HEK293 (cell line): ENCODE results near the gene RBM26.
A peak's percentile ranks its signal among the peaks of the same experiment; 100 is the strongest.

Experiments used
- CTCF ChIA-PET: fragments of 350-600 bp; formaldehyde crosslinking; extraction: SDS; loops from one replicate; lab custom pipeline; 2021; ENCODE audit warnings: antibody characterized with exemption; lab: Yijun Ruan, JAX
- POLR2A ChIA-PET: fragments of 300-600 bp; formaldehyde crosslinking; extraction: SDS; loops from one replicate; lab custom pipeline; 2020; ENCODE audit warnings: antibody characterized with exemption, inconsistent platforms; lab: Yijun Ruan, JAX
- H3K27ac ChIP-seq: fragments of 200-500 bp; sonication (Bioruptor generic); 2 replicates; pipeline ENCODE4 v1.5.1; 2014; ENCODE audit warnings: low read depth, low read length, control low read depth, inconsistent platforms; ENCODE audit errors: extremely low read depth
- H3K36me3 ChIP-seq, 2 experiments: fragments of 200-500 bp in 1 of 2; sonication (Bioruptor generic) in 1 of 2; 1 replicate in 1 of 2; 2 replicates in 1 of 2; pipeline ENCODE4 v1.5.1; 2014 to 2017; ENCODE audit warnings: inconsistent platforms in 2 of 2, low read length in 2 of 2; ENCODE audit not compliant: control insufficient read depth in 2 of 2, insufficient read depth in 1 of 2
- H3K4me1 ChIP-seq: fragments of 200-500 bp; sonication (Bioruptor generic); 2 replicates; pipeline ENCODE4 v1.5.1; 2014; ENCODE audit warnings: mild to moderate bottlenecking, low read length, inconsistent platforms; ENCODE audit not compliant: control insufficient read depth, insufficient read depth
- H3K4me3 ChIP-seq: 2 replicates; pipeline ENCODE4 v1.5.1; 2011; ENCODE audit warnings: low read depth, mild to moderate bottlenecking, control low read depth, low read length, moderate library complexity
- H3K9me3 ChIP-seq: fragments of 200-500 bp; sonication (Bioruptor generic); 2 replicates; pipeline ENCODE4 v1.5.1; 2014; ENCODE audit warnings: low read depth, low read length, inconsistent platforms; ENCODE audit not compliant: control insufficient read depth, insufficient read depth
- REPIN1 ChIP-seq: fragments of 450-650 bp; formaldehyde crosslinking; IDR thresholded peaks from 2 replicates; pipeline ENCODE4 v1.5.1; 2017; ENCODE audit warnings: missing biosample characterization, missing genetic modification characterization, low read depth
- WT1 ChIP-seq: fragments of 450-650 bp; formaldehyde crosslinking; IDR thresholded peaks from 2 replicates; pipeline ENCODE4 v1.5.1; 2016; ENCODE audit warnings: missing biosample characterization, missing genetic modification characterization
- YY2 ChIP-seq: fragments of 450-650 bp; formaldehyde crosslinking; IDR thresholded peaks from 2 replicates; pipeline ENCODE4 v1.5.1; 2016; ENCODE audit warnings: missing biosample characterization, missing genetic modification characterization
- ZBTB7A ChIP-seq: fragments of 450-650 bp; formaldehyde crosslinking; IDR thresholded peaks from 2 replicates; pipeline ENCODE4 v1.5.1; 2016; ENCODE audit warnings: low read depth, missing biosample characterization, missing genetic modification characterization
- ZNF133 ChIP-seq: fragments of 450-650 bp; formaldehyde crosslinking; IDR thresholded peaks from 2 replicates; pipeline ENCODE4 v1.5.1; 2016; ENCODE audit warnings: missing biosample characterization, missing genetic modification characterization
- ZNF169 ChIP-seq: fragments of 450-650 bp; formaldehyde crosslinking; IDR thresholded peaks from 2 replicates; pipeline ENCODE4 v1.5.1; 2016; ENCODE audit warnings: missing biosample characterization, missing genetic modification characterization
- ZNF24 ChIP-seq: fragments of 450-650 bp; formaldehyde crosslinking; IDR thresholded peaks from 2 replicates; pipeline ENCODE4 v1.5.1; 2016; ENCODE audit warnings: missing biosample characterization, missing genetic modification characterization
- ZNF423 ChIP-seq: fragments of 450-650 bp; formaldehyde crosslinking; IDR thresholded peaks from 2 replicates; pipeline ENCODE4 v1.5.1; 2016; ENCODE audit warnings: missing biosample characterization, missing genetic modification characterization
- ZNF501 ChIP-seq: fragments of 450-650 bp; formaldehyde crosslinking; IDR thresholded peaks from 2 replicates; pipeline ENCODE4 v1.5.1; 2016; ENCODE audit warnings: missing biosample characterization, missing genetic modification characterization
- ZNF544 ChIP-seq: fragments of 450-650 bp; formaldehyde crosslinking; IDR thresholded peaks from 2 replicates; pipeline ENCODE4 v1.5.0; 2017; ENCODE audit warnings: missing biosample characterization, missing genetic modification characterization
- ZNF610 ChIP-seq: fragments of 450-650 bp; formaldehyde crosslinking; IDR thresholded peaks from 2 replicates; pipeline ENCODE4 v1.5.1; 2016; ENCODE audit warnings: missing biosample characterization, missing genetic modification characterization, borderline replicate concordance
- ZNF654 ChIP-seq: fragments of 450-650 bp; formaldehyde crosslinking; IDR thresholded peaks from 2 replicates; pipeline ENCODE4 v1.5.1; 2016; ENCODE audit warnings: low read depth, missing biosample characterization, missing genetic modification characterization
- ZNF76 ChIP-seq: fragments of 450-650 bp; formaldehyde crosslinking; IDR thresholded peaks from 2 replicates; pipeline ENCODE4; 2016; ENCODE audit warnings: low read depth, missing biosample characterization, missing genetic modification characterization, borderline replicate concordance
- ZNF830 ChIP-seq: fragments of 450-650 bp; IDR thresholded peaks from 2 replicates; pipeline ENCODE4 v1.5.0; 2018; ENCODE audit warnings: missing biosample characterization, missing genetic modification characterization, low read depth, mild to moderate bottlenecking, moderate library complexity
- TF ChIP-seq, protein P1 (sequence below): fragments of 450-650 bp; formaldehyde crosslinking; IDR thresholded peaks from 2 replicates; pipeline ENCODE4 v1.5.1; 2016; ENCODE audit warnings: missing biosample characterization, missing genetic modification characterization, low read depth
- TF ChIP-seq, protein P2 (sequence below): fragments of 450-650 bp; formaldehyde crosslinking; IDR thresholded peaks from 2 replicates; pipeline ENCODE4 v1.5.1; 2016; ENCODE audit warnings: missing biosample characterization, missing genetic modification characterization
- TF ChIP-seq, protein P3 (sequence below): fragments of 450-650 bp; formaldehyde crosslinking; IDR thresholded peaks from 2 replicates; pipeline ENCODE4 v1.5.1; 2017; ENCODE audit warnings: missing biosample characterization, missing genetic modification characterization
- TF ChIP-seq, protein P4 (sequence below): fragments of 450-650 bp; formaldehyde crosslinking; IDR thresholded peaks from 2 replicates; pipeline ENCODE4 v1.5.1; 2016; ENCODE audit warnings: missing biosample characterization, missing genetic modification characterization

The RBM26 gene

DNA sequence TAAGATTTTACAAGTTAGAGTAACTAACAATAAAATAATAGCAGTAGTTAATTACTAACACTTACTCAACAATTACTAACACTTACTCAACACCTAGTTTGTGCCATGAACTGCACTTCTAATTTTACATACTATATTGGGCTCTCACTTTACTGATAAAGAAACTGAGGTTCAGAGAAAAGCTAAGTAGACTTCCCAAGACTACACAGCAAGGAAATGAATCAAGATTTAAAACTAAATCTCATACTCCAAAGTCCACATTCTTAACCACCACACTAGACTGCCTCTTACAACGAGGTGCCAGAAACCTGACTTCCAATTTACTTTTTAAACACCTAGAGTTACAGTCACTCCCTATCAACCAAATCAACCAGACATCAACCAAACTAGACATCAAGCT is 25.1 kb downstream of the RBM26 start:
- Histone ChIP-seq H3K4me1 (no peaks in the 10 kb centered on the region), H3K36me3 (peaks cover 0 to 30% of the 10 kb centered on the region in 2 experiments; a peak in 2 of 3 replicates), H3K27ac (no peak overlapping the region), H3K4me3 (no peak overlapping the region), H3K9me3 (no peaks in the 10 kb centered on the region)
- ChIA-PET CTCF (interaction anchor here (3.6 kb wide), 1 partner anchor 10 kb away, joined by 16 read pairs; no protein-coding TSS in a partner anchor), POLR2A (no interaction called here)
- TF ChIP-seq ZNF501 (tag by site-specific recombination): no peak
- no peak for TF ChIP-seq ZNF544 (tag by site-specific recombination)
- TF ChIP-seq ZNF423: no peak
- TF ChIP-seq, protein P1, sequence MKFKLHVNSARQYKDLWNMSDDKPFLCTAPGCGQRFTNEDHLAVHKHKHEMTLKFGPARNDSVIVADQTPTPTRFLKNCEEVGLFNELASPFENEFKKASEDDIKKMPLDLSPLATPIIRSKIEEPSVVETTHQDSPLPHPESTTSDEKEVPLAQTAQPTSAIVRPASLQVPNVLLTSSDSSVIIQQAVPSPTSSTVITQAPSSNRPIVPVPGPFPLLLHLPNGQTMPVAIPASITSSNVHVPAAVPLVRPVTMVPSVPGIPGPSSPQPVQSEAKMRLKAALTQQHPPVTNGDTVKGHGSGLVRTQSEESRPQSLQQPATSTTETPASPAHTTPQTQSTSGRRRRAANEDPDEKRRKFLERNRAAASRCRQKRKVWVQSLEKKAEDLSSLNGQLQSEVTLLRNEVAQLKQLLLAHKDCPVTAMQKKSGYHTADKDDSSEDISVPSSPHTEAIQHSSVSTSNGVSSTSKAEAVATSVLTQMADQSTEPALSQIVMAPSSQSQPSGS (tag by site-specific recombination): no peak
- TF ChIP-seq, protein P2, sequence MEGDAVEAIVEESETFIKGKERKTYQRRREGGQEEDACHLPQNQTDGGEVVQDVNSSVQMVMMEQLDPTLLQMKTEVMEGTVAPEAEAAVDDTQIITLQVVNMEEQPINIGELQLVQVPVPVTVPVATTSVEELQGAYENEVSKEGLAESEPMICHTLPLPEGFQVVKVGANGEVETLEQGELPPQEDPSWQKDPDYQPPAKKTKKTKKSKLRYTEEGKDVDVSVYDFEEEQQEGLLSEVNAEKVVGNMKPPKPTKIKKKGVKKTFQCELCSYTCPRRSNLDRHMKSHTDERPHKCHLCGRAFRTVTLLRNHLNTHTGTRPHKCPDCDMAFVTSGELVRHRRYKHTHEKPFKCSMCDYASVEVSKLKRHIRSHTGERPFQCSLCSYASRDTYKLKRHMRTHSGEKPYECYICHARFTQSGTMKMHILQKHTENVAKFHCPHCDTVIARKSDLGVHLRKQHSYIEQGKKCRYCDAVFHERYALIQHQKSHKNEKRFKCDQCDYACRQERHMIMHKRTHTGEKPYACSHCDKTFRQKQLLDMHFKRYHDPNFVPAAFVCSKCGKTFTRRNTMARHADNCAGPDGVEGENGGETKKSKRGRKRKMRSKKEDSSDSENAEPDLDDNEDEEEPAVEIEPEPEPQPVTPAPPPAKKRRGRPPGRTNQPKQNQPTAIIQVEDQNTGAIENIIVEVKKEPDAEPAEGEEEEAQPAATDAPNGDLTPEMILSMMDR (tag by site-specific recombination): no peak
- no peak for TF ChIP-seq YY2 (tag by site-specific recombination)
- no peak for TF ChIP-seq ZNF654 (tag by site-specific recombination)
- no peak for TF ChIP-seq ZNF76 (tag by site-specific recombination)
- TF ChIP-seq REPIN1 (tag by site-specific recombination): no peak
- no peak for TF ChIP-seq ZNF830 (tag by site-specific recombination)
- no peak for TF ChIP-seq ZNF24 (tag by site-specific recombination)
- no peak for TF ChIP-seq ZNF610
- TF ChIP-seq, protein P3, sequence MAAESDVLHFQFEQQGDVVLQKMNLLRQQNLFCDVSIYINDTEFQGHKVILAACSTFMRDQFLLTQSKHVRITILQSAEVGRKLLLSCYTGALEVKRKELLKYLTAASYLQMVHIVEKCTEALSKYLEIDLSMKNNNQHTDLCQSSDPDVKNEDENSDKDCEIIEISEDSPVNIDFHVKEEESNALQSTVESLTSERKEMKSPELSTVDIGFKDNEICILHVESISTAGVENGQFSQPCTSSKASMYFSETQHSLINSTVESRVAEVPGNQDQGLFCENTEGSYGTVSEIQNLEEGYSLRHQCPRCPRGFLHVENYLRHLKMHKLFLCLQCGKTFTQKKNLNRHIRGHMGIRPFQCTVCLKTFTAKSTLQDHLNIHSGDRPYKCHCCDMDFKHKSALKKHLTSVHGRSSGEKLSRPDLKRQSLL (tag by site-specific recombination): no peak

DNA sequence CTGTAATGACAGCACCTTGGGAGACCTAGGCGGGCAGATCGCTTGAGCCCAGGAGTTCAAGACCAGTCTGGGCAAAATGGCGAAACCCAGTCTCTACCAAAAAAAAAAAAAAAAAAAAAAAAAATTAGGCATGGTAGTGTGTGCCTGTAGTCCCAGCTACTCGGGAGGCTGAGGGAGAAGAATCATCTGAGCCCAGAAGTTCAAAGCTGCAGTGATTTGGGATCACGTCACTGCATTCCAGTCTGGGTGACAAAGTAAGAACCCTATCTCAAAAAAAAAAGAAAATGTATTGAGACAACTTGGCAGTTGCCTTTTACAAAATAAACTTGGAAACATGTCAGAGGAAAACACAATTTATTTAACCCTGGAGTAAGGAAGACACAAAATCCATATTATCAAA is 26.8 kb downstream of the RBM26 start:
- Histone ChIP-seq H3K27ac (no peak overlapping the region), H3K4me3 (no peak overlapping the region), H3K36me3 (peaks cover 0 to 42% of the 10 kb centered on the region in 2 experiments; a peak in 2 of 3 replicates), H3K4me1 (no peaks in the 10 kb centered on the region), H3K9me3 (no peaks in the 10 kb centered on the region)
- ChIA-PET POLR2A (no interaction called here), CTCF (interaction anchor here (0.6 to 3.6 kb wide), 3 partner anchors 9 to 353 kb away, joined by 3 to 16 read pairs (median 3); no protein-coding TSS in a partner anchor)
- TF ChIP-seq, protein P4, sequence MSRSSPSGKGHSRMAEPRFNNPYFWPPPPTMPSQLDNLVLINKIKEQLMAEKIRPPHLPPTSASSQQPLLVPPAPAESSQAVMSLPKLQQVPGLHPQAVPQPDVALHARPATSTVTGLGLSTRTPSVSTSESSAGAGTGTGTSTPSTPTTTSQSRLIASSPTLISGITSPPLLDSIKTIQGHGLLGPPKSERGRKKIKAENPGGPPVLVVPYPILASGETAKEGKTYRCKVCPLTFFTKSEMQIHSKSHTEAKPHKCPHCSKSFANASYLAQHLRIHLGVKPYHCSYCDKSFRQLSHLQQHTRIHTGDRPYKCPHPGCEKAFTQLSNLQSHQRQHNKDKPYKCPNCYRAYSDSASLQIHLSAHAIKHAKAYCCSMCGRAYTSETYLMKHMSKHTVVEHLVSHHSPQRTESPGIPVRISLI (tag by site-specific recombination): peak; percentile 68; the same call in 1 of the 2 replicates
- no peak for TF ChIP-seq ZNF169
- TF ChIP-seq ZBTB7A (tag by site-specific recombination): no peak
- no peak for TF ChIP-seq ZNF133
- no peak for TF ChIP-seq WT1
- TF ChIP-seq, all 188 proteins: peak for 1
